Measurements from ENCODE around the gene SMARCA2. TPM values are rescaled to one million over a fixed set of nuclear protein-coding genes. Genes with fewer than 3 reads are reported as not detected.
A peak's percentile ranks its signal among the peaks of the same experiment; 100 is the strongest.

SMARCA2 gene
- polyA plus RNA-seq, 3 donors from 2014 or later = 20.1 to 41.4 (median 25.2) TPM

DNA sequence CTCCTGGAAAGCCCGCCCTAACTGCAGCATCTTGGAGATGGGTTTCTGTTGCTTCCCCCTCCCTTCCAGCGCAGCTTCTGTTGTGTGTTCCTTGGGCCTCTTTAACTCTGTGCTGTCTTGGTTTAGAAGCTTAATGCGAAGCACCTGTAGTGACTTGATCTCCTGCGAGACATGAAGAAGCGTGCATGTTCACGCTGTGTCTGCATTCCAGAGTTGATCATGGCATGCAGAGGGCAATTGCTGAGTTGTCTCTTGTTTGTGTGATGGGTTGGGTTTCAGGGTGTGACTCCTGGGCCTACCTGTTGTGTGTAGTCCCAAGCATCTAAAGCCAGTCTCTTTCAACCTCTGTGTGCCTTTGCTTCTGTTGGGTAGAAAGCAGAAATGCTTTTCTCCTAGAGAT, 155.6 kb downstream of the SMARCA2 start:
- peaks cover 0 to 8% (median 1%) of the 10 kb centered on the region in 3 donors for H3K27me3 Mint-ChIP-seq (ENCODE audit: low read depth in 3 of 3)
- H3K36me3 Mint-ChIP-seq = peaks cover 0 to 49% (median 19%) of the 10 kb centered on the region in 3 donors
- peaks cover 21 to 65% of the 10 kb centered on the region in 2 donors for H3K4me1 Mint-ChIP-seq
- no peak overlapping the region for H3K4me3 Mint-ChIP-seq
- no peaks in the 10 kb centered on the region for H3K9me3 Mint-ChIP-seq
- peak overlapping the region in 1 of 6 donors; percentile 21 for H3K27ac Mint-ChIP-seq
- no peak for DNase-seq

DNA sequence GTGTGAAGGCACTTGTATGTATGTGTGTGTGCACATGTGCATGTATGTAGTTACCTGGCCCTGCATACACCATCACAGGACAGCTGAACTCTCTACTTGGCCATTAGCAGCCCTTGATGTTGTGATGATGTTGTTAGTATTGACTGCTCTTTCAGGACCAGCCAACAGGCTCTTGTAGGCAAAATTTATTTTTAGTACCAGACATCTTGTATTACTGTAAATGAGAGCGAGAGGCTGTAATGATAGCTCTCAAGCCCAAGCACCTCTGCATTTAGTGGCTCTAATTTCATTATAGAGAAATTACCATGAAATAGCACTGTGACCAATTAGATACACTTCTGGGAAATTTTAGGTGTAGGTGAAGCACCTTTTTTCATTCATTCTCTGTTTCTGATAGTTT, 158.0 kb downstream of the SMARCA2 start:
- no peak for DNase-seq
- Mint-ChIP-seq H3K9me3 (no peaks in the 10 kb centered on the region), H3K4me3 (no peak overlapping the region), H3K27me3 (ENCODE audit: low read depth in 3 of 3) (peaks cover 0 to 3% (median 2%) of the 10 kb centered on the region in 3 donors), H3K4me1 (peaks cover 13 to 56% of the 10 kb centered on the region in 2 donors), H3K27ac (peak overlapping the region in 1 of 6 donors; percentile 22), H3K36me3 (peaks cover 0 to 39% (median 19%) of the 10 kb centered on the region in 3 donors)

GRCh38 chr9:2173861-2174260, 158.7 kb downstream of the SMARCA2 start:
- peaks cover 15 to 55% of the 10 kb centered on the region in 2 donors for H3K4me1 Mint-ChIP-seq
- H3K4me3 Mint-ChIP-seq = no peak overlapping the region
- H3K27ac Mint-ChIP-seq = no peak overlapping the region
- no peaks in the 10 kb centered on the region for H3K9me3 Mint-ChIP-seq
- H3K36me3 Mint-ChIP-seq = peaks cover 0 to 34% (median 19%) of the 10 kb centered on the region in 3 donors
- H3K27me3 Mint-ChIP-seq (ENCODE audit: low read depth in 3 of 3) = peaks cover 0 to 4% (median 2%) of the 10 kb centered on the region in 3 donors
- no peak for DNase-seq

- peak overlapping the region in 1 of 6 donors; percentile 26 for H3K27ac Mint-ChIP-seq
- H3K9me3 Mint-ChIP-seq = no peaks in the 10 kb centered on the region
- peaks cover 0 to 5% (median 2%) of the 10 kb centered on the region in 3 donors for H3K27me3 Mint-ChIP-seq (ENCODE audit: low read depth in 3 of 3)
- H3K36me3 Mint-ChIP-seq = peaks cover 0 to 30% (median 19%) of the 10 kb centered on the region in 3 donors
- H3K4me3 Mint-ChIP-seq = no peak overlapping the region
- peaks cover 16 to 55% of the 10 kb centered on the region in 2 donors for H3K4me1 Mint-ChIP-seq
- DNase-seq = no peak
Measured at GRCh38 chr9:2174306-2174705, 159.2 kb downstream of the SMARCA2 start.

- no peak for DNase-seq
- no peaks in the 10 kb centered on the region for H3K9me3 Mint-ChIP-seq
- H3K36me3 Mint-ChIP-seq = peaks cover 0 to 24% (median 19%) of the 10 kb centered on the region in 3 donors
- H3K27me3 Mint-ChIP-seq (ENCODE audit: low read depth in 3 of 3) = peaks cover 0 to 5% (median 2%) of the 10 kb centered on the region in 3 donors
- H3K4me1 Mint-ChIP-seq = peaks cover 20 to 58% of the 10 kb centered on the region in 2 donors
- no peak overlapping the region for H3K4me3 Mint-ChIP-seq
- no peak overlapping the region for H3K27ac Mint-ChIP-seq
Measured at GRCh38 chr9:2174911-2175310, 159.8 kb downstream of the SMARCA2 start.

DNA sequence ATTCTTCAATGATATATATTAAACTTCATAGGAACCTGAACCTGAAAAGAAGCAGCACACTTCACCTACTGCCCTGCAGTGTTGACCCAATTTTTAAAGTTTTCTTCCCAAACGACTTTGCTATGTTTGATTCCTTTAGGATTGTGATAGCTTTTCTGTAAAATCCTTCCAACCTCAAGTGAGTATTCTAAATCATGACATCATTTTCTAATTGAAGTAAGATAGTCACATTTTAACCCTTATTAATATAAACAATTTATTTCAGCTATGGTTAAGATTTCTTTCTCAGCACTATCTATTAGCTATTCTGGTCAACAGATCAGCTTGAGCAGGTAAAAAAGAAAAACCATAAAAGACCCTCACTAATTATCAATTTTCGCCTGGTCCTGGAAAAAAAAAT, 162.0 kb downstream of the SMARCA2 start:
- H3K27me3 Mint-ChIP-seq (ENCODE audit: low read depth in 3 of 3) = peaks cover 0 to 5% (median 4%) of the 10 kb centered on the region in 3 donors
- H3K27ac Mint-ChIP-seq = no peak overlapping the region
- DNase-seq = no peak
- H3K4me1 Mint-ChIP-seq = peaks cover 20 to 52% of the 10 kb centered on the region in 2 donors
- peaks cover 0 to 15% (median 11%) of the 10 kb centered on the region in 3 donors for H3K36me3 Mint-ChIP-seq
- H3K4me3 Mint-ChIP-seq = no peak overlapping the region
- no peaks in the 10 kb centered on the region for H3K9me3 Mint-ChIP-seq

DNA sequence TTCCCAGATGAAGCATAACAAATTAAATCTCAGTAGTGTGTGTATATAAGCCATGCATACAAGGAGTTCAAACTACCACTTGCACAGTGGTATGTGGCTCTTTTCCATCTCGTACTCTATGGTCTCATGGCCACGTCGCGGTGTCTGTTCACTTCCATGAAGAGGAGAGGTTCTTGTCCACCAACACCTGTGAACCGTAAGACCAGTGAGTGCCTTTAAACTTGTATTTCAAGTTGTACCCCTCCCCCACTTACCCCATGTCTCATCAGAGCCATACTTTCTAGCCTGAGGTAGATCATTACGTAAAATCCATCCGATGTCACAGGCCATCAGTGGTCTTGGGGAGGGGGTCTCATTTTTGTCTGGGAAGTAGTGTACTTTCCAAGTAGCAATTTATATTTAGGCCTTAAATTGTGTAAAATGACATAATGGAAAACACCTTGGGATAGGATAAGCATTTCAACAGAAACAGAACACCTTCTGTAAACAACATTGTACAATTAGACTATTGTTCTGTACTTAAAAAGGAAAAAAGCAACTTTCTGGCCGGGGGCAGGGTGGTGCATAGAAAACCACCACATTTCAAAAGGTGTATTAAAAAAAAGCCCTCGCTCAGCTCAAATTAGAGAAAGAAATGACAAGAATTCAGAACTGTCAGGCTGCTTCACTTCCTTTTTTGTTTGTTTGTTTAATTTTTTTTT, 163.0 kb downstream of the SMARCA2 start:
- no peak overlapping the region for H3K4me3 Mint-ChIP-seq
- H3K4me1 Mint-ChIP-seq = peaks cover 17 to 42% of the 10 kb centered on the region in 2 donors
- peaks cover 0 to 4% (median 2%) of the 10 kb centered on the region in 3 donors for H3K27me3 Mint-ChIP-seq (ENCODE audit: low read depth in 3 of 3)
- H3K9me3 Mint-ChIP-seq = no peaks in the 10 kb centered on the region
- H3K36me3 Mint-ChIP-seq = peaks cover 2 to 10% (median 6%) of the 10 kb centered on the region in 3 donors
- peak overlapping the region in 1 of 6 donors; percentile 73 for H3K27ac Mint-ChIP-seq
- no peak for DNase-seq

DNA sequence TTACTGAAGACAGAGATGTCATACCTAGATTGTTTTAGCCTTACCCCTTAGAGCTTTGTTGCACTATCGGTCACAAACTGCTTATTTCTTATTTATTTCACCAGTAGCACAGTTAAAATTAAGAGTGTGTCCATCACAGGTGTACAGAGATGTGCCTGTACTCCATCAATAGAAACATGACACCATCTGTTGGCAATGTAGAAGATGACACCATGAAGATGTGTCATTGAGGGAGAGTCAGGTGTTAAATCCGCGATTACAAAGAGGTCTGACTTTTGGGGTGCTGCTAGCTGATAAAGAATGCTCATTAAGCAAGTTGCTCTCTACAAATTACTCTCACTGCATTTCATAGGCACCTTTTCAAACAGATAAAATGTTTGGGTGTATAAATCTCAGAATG, 164.4 kb downstream of the SMARCA2 start:
- no peak for DNase-seq
- H3K27ac Mint-ChIP-seq = peak overlapping the region in 5 of 6 donors; percentile 5 to 73 (median 35)
- H3K9me3 Mint-ChIP-seq = no peaks in the 10 kb centered on the region
- H3K36me3 Mint-ChIP-seq = peaks cover 6 to 17% (median 16%) of the 10 kb centered on the region in 3 donors
- H3K4me1 Mint-ChIP-seq = peaks cover 14 to 45% of the 10 kb centered on the region in 2 donors
- peaks cover 0 to 5% (median 4%) of the 10 kb centered on the region in 3 donors for H3K27me3 Mint-ChIP-seq (ENCODE audit: low read depth in 3 of 3)
- no peak overlapping the region for H3K4me3 Mint-ChIP-seq

DNA sequence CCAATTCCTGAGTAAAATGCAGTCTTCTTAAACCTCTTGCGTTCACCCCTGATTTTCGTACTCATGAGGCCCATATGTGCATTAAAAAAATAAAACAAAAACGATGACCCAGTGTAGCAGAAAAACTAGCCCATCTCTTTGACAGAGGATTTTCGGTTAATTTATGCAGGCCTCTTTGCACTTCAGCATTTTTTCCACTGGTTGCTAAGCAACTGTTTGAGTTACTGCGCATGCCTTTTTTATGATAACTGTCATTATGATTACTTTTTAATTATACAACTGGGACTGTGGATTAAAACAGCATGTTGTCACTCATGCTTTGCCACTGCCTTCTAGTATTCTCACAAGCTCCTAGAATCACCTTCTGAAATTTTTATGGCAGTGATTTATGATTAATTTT, 165.0 kb downstream of the SMARCA2 start:
- no peaks in the 10 kb centered on the region for H3K9me3 Mint-ChIP-seq
- peaks cover 11 to 49% of the 10 kb centered on the region in 2 donors for H3K4me1 Mint-ChIP-seq
- H3K27me3 Mint-ChIP-seq (ENCODE audit: low read depth in 3 of 3) = peaks cover 0 to 5% (median 4%) of the 10 kb centered on the region in 3 donors
- DNase-seq = no peak
- peak overlapping the region in 2 of 6 donors; percentile 9 to 30 for H3K27ac Mint-ChIP-seq
- peaks cover 6 to 20% (median 19%) of the 10 kb centered on the region in 3 donors for H3K36me3 Mint-ChIP-seq
- H3K4me3 Mint-ChIP-seq = no peak overlapping the region

GRCh38 chr9:2180704-2181103, 165.6 kb downstream of the SMARCA2 start:
- Mint-ChIP-seq H3K27ac (peak overlapping the region in 1 of 6 donors; percentile 9), H3K4me1 (peaks cover 11 to 49% of the 10 kb centered on the region in 2 donors), H3K27me3 (ENCODE audit: low read depth in 3 of 3) (peaks cover 0 to 5% (median 3%) of the 10 kb centered on the region in 3 donors), H3K4me3 (no peak overlapping the region), H3K9me3 (no peaks in the 10 kb centered on the region), H3K36me3 (peaks cover 6 to 20% (median 20%) of the 10 kb centered on the region in 3 donors)
- no peak for DNase-seq

DNA sequence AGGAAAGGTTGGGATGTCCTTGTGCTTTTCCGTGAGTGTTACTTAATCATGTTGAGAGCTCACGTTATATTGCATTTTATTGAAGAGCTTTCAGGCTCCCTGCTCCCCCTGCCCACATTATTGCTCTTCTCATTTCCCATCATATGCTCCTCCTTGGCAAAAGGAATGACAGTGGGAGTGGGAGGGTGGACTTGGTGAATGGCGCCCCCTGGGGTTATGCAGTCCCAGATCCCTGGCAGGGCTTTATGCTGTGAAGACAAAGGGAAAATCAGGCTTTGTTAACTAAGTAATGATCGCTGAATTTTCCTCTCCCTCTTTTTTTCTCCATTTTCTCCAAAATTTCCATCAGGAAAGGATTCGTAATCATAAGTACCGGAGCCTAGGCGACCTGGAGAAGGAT, 166.6 kb downstream of the SMARCA2 start:
- Mint-ChIP-seq H3K36me3 (peaks cover 6 to 27% (median 24%) of the 10 kb centered on the region in 3 donors), H3K27me3 (ENCODE audit: low read depth in 3 of 3) (peaks cover 0 to 5% (median 2%) of the 10 kb centered on the region in 3 donors), H3K4me3 (no peak overlapping the region), H3K9me3 (no peaks in the 10 kb centered on the region), H3K27ac (peak overlapping the region in 2 of 6 donors; percentile 31 to 59), H3K4me1 (peaks cover 8 to 41% of the 10 kb centered on the region in 2 donors)
- no peak for DNase-seq

DNA sequence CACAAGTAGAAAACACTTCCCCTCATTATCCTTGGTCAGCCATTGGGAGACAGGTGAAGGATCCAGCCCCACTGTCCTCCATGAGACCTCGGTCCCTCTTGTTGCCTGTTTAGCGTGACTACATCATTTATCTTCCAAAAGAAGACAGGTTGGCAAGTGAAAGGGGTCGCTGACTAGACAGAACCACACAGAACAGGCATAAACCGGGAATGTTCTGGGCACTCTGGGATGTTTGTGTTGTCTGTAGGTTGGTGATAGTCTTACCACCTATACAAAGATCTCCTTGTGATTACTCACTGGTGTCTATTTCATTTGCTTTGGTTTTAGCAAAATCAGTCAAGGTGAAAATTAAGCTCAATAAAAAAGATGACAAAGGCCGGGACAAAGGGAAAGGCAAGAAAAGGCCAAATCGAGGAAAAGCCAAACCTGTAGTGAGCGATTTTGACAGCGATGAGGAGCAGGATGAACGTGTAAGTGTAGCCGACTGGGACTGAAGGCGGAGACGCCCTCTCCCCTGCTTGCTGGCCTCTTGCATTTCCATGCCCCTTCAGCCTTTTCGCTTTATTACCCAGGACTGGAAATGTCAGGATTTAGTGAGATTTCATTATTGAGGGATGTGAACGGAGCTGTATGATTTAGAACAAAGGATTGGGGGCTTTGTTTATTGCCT, 175.9 kb downstream of the SMARCA2 start:
- H3K27me3 Mint-ChIP-seq (ENCODE audit: low read depth in 3 of 3) = peaks cover 0 to 4% (median 0%) of the 10 kb centered on the region in 3 donors
- DNase-seq = no peak
- H3K9me3 Mint-ChIP-seq = no peaks in the 10 kb centered on the region
- H3K4me1 Mint-ChIP-seq = peaks cover 0 to 5% of the 10 kb centered on the region in 2 donors
- no peak overlapping the region for H3K27ac Mint-ChIP-seq
- peaks cover 17 to 60% (median 40%) of the 10 kb centered on the region in 3 donors for H3K36me3 Mint-ChIP-seq
- no peak overlapping the region for H3K4me3 Mint-ChIP-seq

DNA sequence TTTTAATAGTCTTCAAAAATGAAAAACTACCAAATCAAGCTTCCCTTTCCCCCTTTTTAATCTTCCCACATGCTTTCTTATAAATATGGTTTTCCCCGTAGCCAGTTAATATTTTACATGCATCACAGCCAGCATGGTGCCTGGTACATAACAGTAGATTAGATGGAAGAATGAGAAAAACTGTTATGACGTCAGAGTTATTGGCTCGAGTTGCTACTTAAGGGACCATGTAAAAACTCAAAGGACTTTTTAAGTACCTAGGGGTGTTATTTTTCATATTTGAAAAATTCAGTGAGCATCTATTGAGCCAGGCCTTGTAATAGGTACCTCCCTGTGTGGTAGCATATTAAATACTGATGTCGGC, 176.4 kb downstream of the SMARCA2 start:
- Mint-ChIP-seq H3K9me3 (no peaks in the 10 kb centered on the region), H3K27me3 (ENCODE audit: low read depth in 3 of 3) (peaks cover 0 to 4% (median 0%) of the 10 kb centered on the region in 3 donors), H3K4me1 (peaks cover 0 to 5% of the 10 kb centered on the region in 2 donors), H3K36me3 (peaks cover 17 to 59% (median 40%) of the 10 kb centered on the region in 3 donors), H3K27ac (no peak overlapping the region), H3K4me3 (no peak overlapping the region)
- no peak for DNase-seq

All from immature natural killer cell (primary cell).